GM19099 (cell line): Measurements from ENCODE around the gene PRR22.

Experiments
- POLR2A ChIP-seq: IDR thresholded peaks from 3 replicates; pipeline ENCODE4 v1.6.1; 2011; ENCODE audit warnings: low read depth; ENCODE audit not compliant: insufficient read length; ENCODE audit errors: extremely low read depth

The PRR22 gene

GRCh38 chr19:5803752-5804515, 19.4 kb upstream of the PRR22 start:
- TF ChIP-seq POLR2A, result no peak

GRCh38 chr19:5803441-5803751, 18.9 kb upstream of the PRR22 start:
- TF ChIP-seq POLR2A, result no peak

GRCh38 chr19:5801796-5802619, 17.5 kb upstream of the PRR22 start:
- TF ChIP-seq POLR2A, result no peak

GRCh38 chr19:5800361-5801270, 16.1 kb upstream of the PRR22 start:
- TF ChIP-seq POLR2A, result no peak

GRCh38 chr19:5799247-5800241, 15.0 kb upstream of the PRR22 start:
- no peak for TF ChIP-seq POLR2A

- TF ChIP-seq POLR2A, result no peak
These were observed 13.7 kb upstream of the PRR22 start for GRCh38 chr19:5798244-5798643.

GRCh38 chr19:5795382-5795919, 10.9 kb upstream of the PRR22 start:
- no peak for TF ChIP-seq POLR2A

GRCh38 chr19:5793188-5793587, 8.6 kb upstream of the PRR22 start:
- TF ChIP-seq POLR2A, result no peak

- TF ChIP-seq POLR2A, result no peak
These were observed 7.7 kb upstream of the PRR22 start for GRCh38 chr19:5792224-5792623.

GRCh38 chr19:5790559-5791520, 6.3 kb upstream of the PRR22 start, which contains the start of gene DUS3L:
DUS3L (minus strand) TSS chr19:5791163; CDS start chr19:5791141, 22 bp downstream.
- peak; percentile 84 for TF ChIP-seq POLR2A

GRCh38 chr19:5789886-5790558, 5.5 kb upstream of the PRR22 start:
- TF ChIP-seq POLR2A, result no peak

- no peak for TF ChIP-seq POLR2A
These were observed 4.8 kb upstream of the PRR22 start for GRCh38 chr19:5789351-5789761.
